Common myeloid progenitor, CD34-positive (primary cell): Measurements from ENCODE around the gene LMO4.

Source experiments
- CTCF ChIA-PET: fragments of 350-600 bp; sonication (Branson Sonifier 250); formaldehyde crosslinking; loops from one replicate; lab custom pipeline; 2021; ENCODE audit warnings: antibody characterized with exemption; lab: Charles Lee
- POLR2A ChIA-PET: fragments of 350-600 bp; sonication (Branson Sonifier 250); formaldehyde crosslinking; loops from one replicate; lab custom pipeline; 2021; ENCODE audit warnings: antibody characterized with exemption; lab: Charles Lee
- DNase-seq, 3 donors: peaks; one replicate each; pipeline versions ENCODE4 v3.0.0 to v3.0.0-alpha.2; 2013
- H3K27ac ChIP-seq, 2 experiments: 1 replicate in 1 of 2; 2 replicates in 1 of 2; pipeline ENCODE4 v1.7.0; 2013; ENCODE audit warnings: inconsistent platforms in 2 of 2, low read length in 2 of 2, mild to moderate bottlenecking in 2 of 2, low read depth in 1 of 2, moderate library complexity in 1 of 2; ENCODE audit not compliant: severe bottlenecking in 2 of 2, insufficient read depth in 1 of 2, poor library complexity in 1 of 2
- H3K27me3 ChIP-seq, 5 experiments: replicated peaks in 2 of 5; 1 replicate in 3 of 5; 2 replicates in 2 of 5; pipeline versions ENCODE4 v1.6.1 to v1.7.0; 2013; ENCODE audit warnings: low read length in 4 of 5, mild to moderate bottlenecking in 2 of 5, moderate library complexity in 2 of 5, inconsistent platforms in 1 of 5; ENCODE audit not compliant: insufficient read depth in 5 of 5, control insufficient read depth in 4 of 5
- H3K36me3 ChIP-seq, 4 experiments: 1 replicate in 2 of 4; 2 replicates in 2 of 4; pipeline versions ENCODE4 v1.6.1 to v1.7.0; 2013; ENCODE audit warnings: low read length in 3 of 4, control low read depth in 1 of 4, mild to moderate bottlenecking in 1 of 4; ENCODE audit not compliant: control insufficient read depth in 4 of 4, insufficient read depth in 4 of 4
- H3K4me1 ChIP-seq, 4 experiments: 1 replicate in 3 of 4; 2 replicates in 1 of 4; pipeline versions ENCODE4 v1.6.1 to v1.7.1; 2013; ENCODE audit warnings: low read length in 3 of 4, mild to moderate bottlenecking in 3 of 4, control low read depth in 1 of 4, inconsistent platforms in 1 of 4, moderate library complexity in 1 of 4; ENCODE audit not compliant: control insufficient read depth in 4 of 4, insufficient read depth in 4 of 4; ENCODE audit errors: control extremely low read depth in 1 of 4
- H3K4me3 ChIP-seq, 7 experiments: 1 replicate in 4 of 7; 2 replicates in 3 of 7; pipeline versions ENCODE4 v1.5.1 to v1.7.0; 2013; ENCODE audit warnings: mild to moderate bottlenecking in 7 of 7, low read length in 6 of 7, moderate library complexity in 6 of 7, inconsistent platforms in 2 of 7, low read depth in 2 of 7, control low read depth in 1 of 7; ENCODE audit not compliant: insufficient read depth in 4 of 7, control insufficient read depth in 1 of 7; ENCODE audit errors: extremely low read depth in 1 of 7
- H3K9me3 ChIP-seq, 5 experiments: 1 replicate in 4 of 5; 2 replicates in 1 of 5; pipeline versions ENCODE4 v1.6.1 to v1.7.1; 2013; ENCODE audit warnings: low read length in 4 of 5, mild to moderate bottlenecking in 2 of 5, inconsistent platforms in 1 of 5, low read depth in 1 of 5, moderate library complexity in 1 of 5; ENCODE audit not compliant: control insufficient read depth in 4 of 5, insufficient read depth in 2 of 5; ENCODE audit errors: control extremely low read depth in 1 of 5
- WGBS: methylation state at CpG from one replicate; pipeline ENCODE4 v1.1.5; 2013; ENCODE audit not compliant: insufficient coverage; 5-methylcytosine and 5-hydroxymethylcytosine counted together

The LMO4 gene

DNA sequence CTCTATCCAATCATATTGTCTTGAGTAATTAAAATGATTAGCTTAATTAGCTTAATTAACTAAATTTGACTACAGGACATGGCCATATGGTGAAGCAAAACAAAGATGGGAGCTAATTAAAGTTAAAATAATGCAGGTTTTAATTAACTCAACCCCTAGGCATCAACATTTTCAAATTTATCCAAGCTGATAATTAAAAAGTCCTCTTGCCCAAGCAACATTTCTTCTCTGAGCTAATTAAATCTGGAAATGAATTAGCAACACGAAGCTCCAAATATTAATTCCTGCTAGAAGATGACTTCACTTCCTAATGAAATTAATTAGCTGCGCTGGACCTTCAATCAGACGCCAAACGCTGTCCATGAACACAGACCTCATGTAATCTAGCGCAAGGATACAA is 27.9 kb downstream of the LMO4 start:
- no peak overlapping the region for H3K4me3 ChIP-seq
- WGBS = 96% methylated on average over 4 of the region's 5 CpGs
- no peaks in the 10 kb centered on the region for H3K27me3 ChIP-seq
- ChIA-PET CTCF (interaction anchor here (1.1 kb wide), 1 partner anchor 12 kb away, joined by 3 read pairs; no protein-coding TSS in a partner anchor), POLR2A (no interaction called here)
- no peaks in the 10 kb centered on the region for H3K9me3 ChIP-seq
- DNase-seq = no peak
- H3K36me3 ChIP-seq = peaks cover 0 to 2% (median 0%) of the 10 kb centered on the region in 4 experiments
- H3K27ac ChIP-seq = no peak overlapping the region
- no peaks in the 10 kb centered on the region for H3K4me1 ChIP-seq

GRCh38 chr1:87358219-87358618 is 29.5 kb downstream of the LMO4 start:
- DNase-seq = no peak
- Histone ChIP-seq H3K27me3 (no peaks in the 10 kb centered on the region), H3K4me1 (no peaks in the 10 kb centered on the region), H3K4me3 (no peak overlapping the region), H3K27ac (no peak overlapping the region), H3K36me3 (peaks cover 0 to 2% (median 0%) of the 10 kb centered on the region in 4 experiments), H3K9me3 (no peaks in the 10 kb centered on the region)
- 100% methylated on average over 1 of the region's 1 CpG for WGBS
- ChIA-PET POLR2A (no interaction called here), CTCF (no interaction called here)

DNA sequence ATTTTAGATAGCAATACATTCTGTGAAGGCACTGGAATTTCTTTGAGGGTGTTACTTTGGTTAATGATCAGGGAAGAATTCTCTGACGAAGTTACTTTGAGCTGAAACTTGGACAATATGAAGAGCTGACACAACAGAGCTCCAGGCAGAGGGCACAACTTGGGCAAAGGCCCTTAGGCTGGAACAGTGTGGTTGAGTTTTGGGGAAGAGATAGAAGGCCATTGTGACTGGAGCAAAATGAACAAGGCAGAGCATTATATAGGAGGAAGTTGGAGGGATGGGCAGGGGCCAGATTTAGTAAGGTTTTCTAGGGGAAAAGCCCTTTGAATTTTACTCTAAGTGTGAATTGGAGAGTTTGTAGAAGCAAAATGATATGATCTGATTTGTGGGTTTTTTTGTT is 30.9 kb downstream of the LMO4 start:
- WGBS = 100% methylated on average over 1 of the region's 1 CpG
- H3K27me3 ChIP-seq = no peaks in the 10 kb centered on the region
- no peaks in the 10 kb centered on the region for H3K4me1 ChIP-seq
- peaks cover 0 to 2% (median 0%) of the 10 kb centered on the region in 4 experiments for H3K36me3 ChIP-seq
- H3K27ac ChIP-seq = no peak overlapping the region
- DNase-seq = no peak
- CTCF ChIA-PET = no interaction called here
- H3K4me3 ChIP-seq = no peak overlapping the region
- no peaks in the 10 kb centered on the region for H3K9me3 ChIP-seq
- POLR2A ChIA-PET = no interaction called here

DNA sequence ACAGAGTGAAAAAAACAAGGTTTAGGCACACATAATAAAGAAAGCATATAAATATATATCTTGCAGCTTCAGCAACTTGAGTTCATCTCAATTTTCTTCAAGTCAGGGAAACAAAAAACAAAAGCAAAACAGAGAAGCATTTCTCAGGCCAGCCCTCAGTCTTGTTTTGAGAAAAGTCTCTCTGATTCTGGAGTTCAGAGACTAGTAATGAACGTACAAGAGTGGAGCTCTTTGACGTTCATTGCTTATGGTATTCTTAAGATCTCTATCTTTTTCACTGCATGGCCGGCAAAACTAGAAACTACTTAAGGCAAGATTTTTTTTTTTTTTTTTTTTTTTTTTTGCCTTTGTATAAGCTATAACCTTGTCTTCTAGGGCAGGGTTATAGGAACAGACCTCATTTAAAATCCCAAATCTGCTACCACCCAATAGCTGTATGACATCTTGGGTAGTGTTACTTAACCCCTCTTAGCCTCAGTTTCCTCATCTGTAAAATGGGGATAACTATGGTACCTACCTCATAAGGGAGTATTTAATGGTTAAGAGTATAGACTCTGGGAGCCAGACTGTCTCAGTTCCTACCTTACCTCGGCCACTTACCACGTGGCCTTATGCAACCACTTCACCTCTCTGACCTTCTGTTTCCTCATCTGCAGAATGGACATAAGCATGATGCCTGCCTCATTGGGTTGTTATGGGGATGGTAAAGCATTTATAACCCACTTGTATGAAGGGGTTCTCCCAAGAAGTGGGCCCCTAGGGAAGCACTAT is 33.6 kb downstream of the LMO4 start:
- no peak for DNase-seq
- no peaks in the 10 kb centered on the region for H3K36me3 ChIP-seq
- no peaks in the 10 kb centered on the region for H3K27me3 ChIP-seq
- ChIA-PET POLR2A (no interaction called here), CTCF (no interaction called here)
- WGBS = 100% methylated on average over 1 of the region's 5 CpGs
- H3K4me3 ChIP-seq = no peak overlapping the region
- no peaks in the 10 kb centered on the region for H3K4me1 ChIP-seq
- no peaks in the 10 kb centered on the region for H3K9me3 ChIP-seq
- H3K27ac ChIP-seq = no peak overlapping the region

- DNase-seq = no peak
- no peaks in the 10 kb centered on the region for H3K4me1 ChIP-seq
- no peak overlapping the region for H3K4me3 ChIP-seq
- 100% methylated on average over 1 of the region's 2 CpGs for WGBS
- ChIA-PET POLR2A (no interaction called here), CTCF (no interaction called here)
- H3K9me3 ChIP-seq = no peaks in the 10 kb centered on the region
- no peaks in the 10 kb centered on the region for H3K36me3 ChIP-seq
- no peak overlapping the region for H3K27ac ChIP-seq
- H3K27me3 ChIP-seq = no peaks in the 10 kb centered on the region
These were observed 34.2 kb downstream of the LMO4 start for GRCh38 chr1:87362834-87363426.

GRCh38 chr1:87367549-87367948 is 38.9 kb downstream of the LMO4 start:
- CTCF ChIA-PET = interaction anchor here (1.1 kb wide), 1 partner anchor 11 kb away, joined by 3 read pairs; no protein-coding TSS in a partner anchor
- POLR2A ChIA-PET = no interaction called here
- 100% methylated on average over 1 of the region's 3 CpGs for WGBS

DNA sequence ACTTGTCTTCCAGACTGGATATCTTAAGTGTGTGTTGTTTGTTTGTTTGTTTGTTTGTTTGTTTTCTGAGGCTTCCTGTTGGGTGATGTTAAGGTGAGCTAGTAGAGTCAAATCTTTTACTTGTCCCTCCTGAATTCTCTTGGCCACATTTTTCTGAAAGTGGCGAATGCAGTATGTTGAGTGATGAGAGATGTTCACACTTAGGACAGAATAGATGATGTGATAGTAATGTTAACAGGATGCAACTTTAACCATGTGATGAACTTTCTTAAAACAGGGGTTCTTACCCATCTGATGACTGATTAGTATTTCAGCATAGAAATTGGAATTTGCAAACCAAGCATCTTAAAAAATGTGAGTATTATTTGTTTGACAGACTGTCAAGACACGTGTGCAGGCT is 40.2 kb downstream of the LMO4 start:
- Histone ChIP-seq H3K27ac (no peak overlapping the region), H3K4me1 (no peaks in the 10 kb centered on the region), H3K4me3 (no peak overlapping the region), H3K9me3 (no peaks in the 10 kb centered on the region), H3K36me3 (no peaks in the 10 kb centered on the region), H3K27me3 (no peaks in the 10 kb centered on the region)
- WGBS = no CpG with 5 or more reads among the region's 2 CpGs
- ChIA-PET CTCF (interaction anchor here (1.1 kb wide), 1 partner anchor 13 kb away, joined by 3 read pairs; no protein-coding TSS in a partner anchor), POLR2A (no interaction called here)
- no peak for DNase-seq

More at GRCh38 chr1:87367549-87367948, 38.9 kb downstream of the LMO4 start:
- Histone ChIP-seq H3K27me3 (no peaks in the 10 kb centered on the region), H3K36me3 (no peaks in the 10 kb centered on the region), H3K9me3 (no peaks in the 10 kb centered on the region), H3K27ac (no peak overlapping the region), H3K4me3 (no peak overlapping the region), H3K4me1 (no peaks in the 10 kb centered on the region)
- no peak for DNase-seq
